Panc1 (cell line): Measurements from ENCODE around the gene CTNNAL1. TPM values are rescaled to one million over a fixed set of nuclear protein-coding genes. Genes with fewer than 3 reads are reported as not detected.

Experiments used
- ATAC-seq: fragments of 200-7000 bp; cut with Tn5 transposase; 2 replicates; pipeline ENCODE4 v1.9.1; 2020; ENCODE audit warnings: mild to moderate bottlenecking, moderate library complexity
- BruUV-seq: library from RNA; stranded (reverse); fragments of 400-500 nt; replicated peaks from 2 replicates; lab custom pipeline; 2021; lab: Mats Ljungman, UMichigan
- CTCF ChIA-PET: fragments of 300-600 bp; sonication (Branson Sonifier 250); formaldehyde crosslinking; loops from one replicate; lab custom pipeline; 2022; ENCODE audit warnings: antibody characterized with exemption; lab: Charles Lee
- POLR2A ChIA-PET: fragments of 300-600 bp; sonication (Branson Sonifier 250); formaldehyde crosslinking; loops from one replicate; lab custom pipeline; 2022; ENCODE audit warnings: antibody characterized with exemption; lab: Charles Lee
- DNase-seq: peaks from one replicate; pipeline ENCODE4 v3.0.0-alpha.2; 2010; ENCODE audit warnings: low read depth, low spot score
- H3K27ac ChIP-seq: 2 replicates; pipeline ENCODE4 v1.5.1; 2011; ENCODE audit warnings: mild to moderate bottlenecking, low read length, inconsistent platforms
- H3K27me3 ChIP-seq: fragments of 200-500 bp; sonication (Bioruptor generic); 2 replicates; pipeline ENCODE4 v1.6.0; 2014; ENCODE audit warnings: low read length, inconsistent platforms; ENCODE audit not compliant: control insufficient read depth, insufficient read depth
- H3K36me3 ChIP-seq: fragments of 200-500 bp; sonication (Bioruptor generic); 2 replicates; pipeline ENCODE4 v1.5.1; 2014; ENCODE audit warnings: inconsistent platforms, mild to moderate bottlenecking, low read length, moderate library complexity; ENCODE audit not compliant: control insufficient read depth, insufficient read depth
- H3K4me1 ChIP-seq: 2 replicates; pipeline ENCODE4 v1.5.1; 2011; ENCODE audit warnings: inconsistent platforms, mild to moderate bottlenecking, low read length, moderate library complexity; ENCODE audit not compliant: control insufficient read depth, insufficient read depth
- H3K4me3 ChIP-seq, 2 experiments: 2 replicates each; pipeline ENCODE4 v1.5.1; 2011 to 2012; ENCODE audit warnings: low read depth in 2 of 2, low read length in 2 of 2, mild to moderate bottlenecking in 2 of 2, inconsistent platforms in 1 of 2, moderate library complexity in 1 of 2
- H3K9me3 ChIP-seq: fragments of 200-500 bp; sonication (Bioruptor generic); 2 replicates; pipeline ENCODE4 v1.5.1; 2014; ENCODE audit warnings: low read depth, mild to moderate bottlenecking, inconsistent platforms, low read length, moderate library complexity; ENCODE audit not compliant: control insufficient read depth, insufficient read depth
- CTCF ChIP-seq: fragments of 450-650 bp; IDR thresholded peaks from 2 replicates; pipeline ENCODE4 v1.5.1; 2017; ENCODE audit warnings: mild to moderate bottlenecking
- POLR2AphosphoS5 ChIP-seq: IDR thresholded peaks from 2 replicates; pipeline ENCODE4 v1.6.1; 2012; ENCODE audit warnings: mild to moderate bottlenecking, low read depth, low read length, moderate library complexity
- REST ChIP-seq, 2 experiments: IDR thresholded peaks; 2 replicates each; pipeline ENCODE4 v1.6.1; 2011 to 2012; ENCODE audit warnings: low read depth in 2 of 2, control low read depth in 1 of 2, low read length in 1 of 2, mild to moderate bottlenecking in 1 of 2, moderate library complexity in 1 of 2; ENCODE audit not compliant: insufficient read depth in 1 of 2
- SIN3A ChIP-seq: IDR thresholded peaks from 2 replicates; pipeline ENCODE4 v1.6.1; 2012; ENCODE audit warnings: low read depth, mild to moderate bottlenecking, low read length, moderate library complexity, borderline replicate concordance; ENCODE audit not compliant: insufficient read depth
- TCF7L2 ChIP-seq: IDR thresholded peaks from 2 replicates; pipeline ENCODE4 v1.6.1; 2011; ENCODE audit warnings: mild to moderate bottlenecking, low read depth, low read length, inconsistent platforms
- in situ Hi-C: cut with HindIII; loops from 2 replicates; pipeline ENCODE4 v1.10.0; 2016; ENCODE audit warnings: low sequenced_read_pairs, low pct_unique_long_range_greater_than_20kb
- intact Hi-C: fragments of 100-400 bp; cut with micrococcal nuclease; formaldehyde crosslinking; loops from one replicate; pipeline ENCODE4 v1.10.0; 2022; ENCODE audit not compliant: unreplicated experiment
- total RNA-seq: library from RNA; stranded (reverse); gene quantifications from one replicate; pipeline ENCODE4 v1.2.1, GENCODE V29; 2021; ENCODE audit not compliant: unreplicated experiment

CTNNAL1 gene
- total RNA-seq, 1 experiment from 2014 or later: 79.8 TPM

- in situ Hi-C loops: no loop called here
- Histone ChIP-seq H3K27me3 (no peaks in the 10 kb centered on the region), H3K36me3 (peaks cover 33% of the 10 kb centered on the region), H3K4me1 (no peaks in the 10 kb centered on the region), H3K9me3 (no peaks in the 10 kb centered on the region), H3K4me3 (no peak overlapping the region), H3K27ac (no peak overlapping the region)
- TF ChIP-seq REST (IDR thresholded peaks at IDR 0.05; ENCODE audit: insufficient read depth in 1 of 2, low read depth in 2 of 2, low read length in 1 of 2) (no peak), SIN3A (no peak), TCF7L2 (no peak), CTCF (no peak), POLR2AphosphoS5 (no peak)
- no TSS peak for BruUV-seq
- no peak for ATAC-seq
- POLR2A ChIA-PET: interaction anchor here (0.7 kb wide), 1 partner anchor 10 kb away, joined by 6 read pairs; no protein-coding TSS in a partner anchor
- intact Hi-C loops: no loop called here
- CTCF ChIA-PET: no interaction called here
- no peak for DNase-seq
These were observed 35.5 kb upstream of the CTNNAL1 start for GRCh38 chr9:109048822-109049221.

DNA sequence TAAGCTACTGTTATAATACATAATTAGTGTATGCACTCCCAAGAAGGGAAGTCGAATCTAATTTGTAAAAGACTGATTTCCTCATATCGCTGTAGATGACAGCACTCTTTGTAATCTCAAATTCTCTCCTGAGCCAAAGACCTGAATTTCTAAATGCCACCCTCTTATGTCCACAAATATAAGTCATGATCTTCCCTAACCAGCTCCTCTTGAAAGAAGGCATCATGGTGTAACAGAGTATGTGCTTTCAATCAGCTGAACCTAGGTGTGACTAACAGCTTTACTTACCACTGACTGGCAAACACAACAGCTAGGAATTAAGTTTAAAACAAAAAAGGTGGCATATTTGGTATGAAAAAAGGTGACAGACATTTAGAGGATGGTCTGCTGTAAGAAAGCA is 34.0 kb upstream of the CTNNAL1 start:
- in situ Hi-C loops: no loop called here
- H3K27me3 ChIP-seq: no peaks in the 10 kb centered on the region
- ChIA-PET CTCF (no interaction called here), POLR2A (no interaction called here)
- DNase-seq: no peak
- H3K4me3 ChIP-seq: no peak overlapping the region
- no peak for ATAC-seq
- H3K27ac ChIP-seq: no peak overlapping the region
- intact Hi-C loops: no loop called here
- no peak for TF ChIP-seq CTCF
- TF ChIP-seq TCF7L2: no peak
- peaks cover 27% of the 10 kb centered on the region for H3K36me3 ChIP-seq
- BruUV-seq: no TSS peak
- H3K4me1 ChIP-seq: no peaks in the 10 kb centered on the region
- H3K9me3 ChIP-seq: no peaks in the 10 kb centered on the region
